Measurements from ENCODE around the gene NSG1. TPM values are rescaled to one million over a fixed set of nuclear protein-coding genes. Genes with fewer than 3 reads are reported as not detected.
"Not testable (repeated sequence)": the region's sequence is repeated elsewhere in the genome, so short reads cannot be mapped to it uniquely, and the experiment has no call there.

The NSG1 gene
- total and polyA plus RNA-seq, 2 of the 4 experiments (the other 2 are of a cell fraction): 0.72 to 1.6 TPM

DNA sequence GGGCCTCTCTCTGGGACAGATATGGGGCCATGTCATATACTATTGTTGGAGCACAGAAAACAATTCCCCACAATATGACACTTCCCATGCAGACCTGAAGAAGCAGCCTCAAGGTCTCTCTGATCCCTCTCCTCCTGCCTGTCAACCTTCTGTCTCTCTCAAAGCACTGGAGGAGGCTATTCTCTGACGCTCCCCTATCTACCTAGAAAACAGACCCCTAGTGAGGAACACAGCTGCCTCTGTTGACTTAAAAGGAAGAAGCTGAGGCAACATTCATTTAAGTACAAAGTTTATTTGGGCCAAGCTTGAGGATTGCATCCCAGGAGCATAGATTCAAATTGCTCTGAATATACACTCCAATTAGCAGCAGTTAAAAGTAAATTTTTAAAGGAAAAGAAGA is 39.3 kb upstream of the NSG1 start:
- Histone ChIP-seq H3K4me1 (ENCODE audit: control insufficient read depth, insufficient read depth, low read length) (no peaks in the 10 kb centered on the region), H2AFZ (replicated peaks; ENCODE audit: low read length, poor library complexity) (no peak overlapping the region), H3K9ac (ENCODE audit: low read depth, low read length) (no peak overlapping the region), H3K18ac (ENCODE audit: low read depth, low read length) (no peak overlapping the region), H3K14ac (replicated peaks; ENCODE audit: low read depth, low read length) (no peak overlapping the region), H3K56ac (ENCODE audit: extremely low read depth, insufficient read depth, low read length) (no peak overlapping the region), H2AK9ac (replicated peaks; ENCODE audit: low read depth, low read length, poor library complexity) (no peak overlapping the region), H4K91ac (ENCODE audit: insufficient read depth, low read depth, low read length) (no peak overlapping the region), H3K4ac (ENCODE audit: low read depth, low read length) (no peak overlapping the region), H2BK120ac (ENCODE audit: low read depth, low read length) (no peak overlapping the region), H2BK5ac (ENCODE audit: low read depth, low read length, poor library complexity, severe bottlenecking) (no peak overlapping the region), H2BK20ac (ENCODE audit: low read depth, low read length) (no peak overlapping the region), H3K36me3 (ENCODE audit: control insufficient read depth, insufficient read depth, low read length) (no peaks in the 10 kb centered on the region), H4K5ac (ENCODE audit: low read depth, low read length) (no peak overlapping the region), H3K79me1 (ENCODE audit: low read depth in 1 of 2, low read length in 2 of 2) (no peaks in the 10 kb centered on the region), H4K8ac (ENCODE audit: low read depth in 2 of 2, low read length in 2 of 2) (no peak overlapping the region), H3K27me3 (ENCODE audit: control insufficient read depth, insufficient read depth, low read length) (peaks cover 19% of the 10 kb centered on the region), H2AK5ac (ENCODE audit: low read depth, low read length) (no peak overlapping the region), H3K9me3 (ENCODE audit: control insufficient read depth, insufficient read depth, low read length) (no peaks in the 10 kb centered on the region), H4K20me1 (ENCODE audit: insufficient read depth, low read length) (no peaks in the 10 kb centered on the region), H3K4me2 (ENCODE audit: low read depth, low read length) (no peak overlapping the region), H3K4me3 (ENCODE audit: insufficient read depth, low read depth, low read length) (no peak overlapping the region), H3K23ac (ENCODE audit: low read depth, low read length) (no peak overlapping the region), H2BK15ac (ENCODE audit: low read depth, low read length) (no peak overlapping the region), H3K27ac (ENCODE audit: insufficient read depth, low read length) (no peak overlapping the region), H3K9me1 (ENCODE audit: insufficient read depth, low read length) (no peaks in the 10 kb centered on the region)
- intact Hi-C loops (cut with micrococcal nuclease): no loop called here
- DNase-seq (no peak), ATAC-seq (ENCODE audit: low read depth) (no peak)
- WGBS, 2 experiments (ENCODE audit: extremely low coverage in 2 of 2, insufficient read length in 1 of 2): no CpG with 5 or more reads among the region's 1 CpG
- TF ChIP-seq POLR2A (IDR thresholded peaks at IDR 0.05; ENCODE audit: low read depth, low read length) (no peak), CEBPB (IDR thresholded peaks at IDR 0.05; ENCODE audit: low read depth, low read length) (no peak), RAD21 (IDR thresholded peaks at IDR 0.05; ENCODE audit: low read length) (no peak), BHLHE40 (IDR thresholded peaks at IDR 0.05; ENCODE audit: low read depth, low read length) (no peak)
- dilution Hi-C loops (cut with HindIII; ENCODE audit: low sequenced_read_pairs, unreplicated experiment): no loop called here
- POLR2A ChIA-PET (ENCODE audit: unreplicated experiment): interaction anchor here (0.6 kb wide), 1 partner anchor 38 kb away, joined by 3 read pairs; no protein-coding TSS in a partner anchor
- in situ Hi-C loops (cut with MboI; ENCODE audit: low sequenced_read_pairs): no loop called here
- CTCF ChIA-PET: interaction anchor here (0.7 to 2.5 kb wide), 2 partner anchors 48 to 88 kb away, joined by 5 read pairs; no protein-coding TSS in a partner anchor
- no TSS peak for BruUV-seq (replicated peaks)

DNA sequence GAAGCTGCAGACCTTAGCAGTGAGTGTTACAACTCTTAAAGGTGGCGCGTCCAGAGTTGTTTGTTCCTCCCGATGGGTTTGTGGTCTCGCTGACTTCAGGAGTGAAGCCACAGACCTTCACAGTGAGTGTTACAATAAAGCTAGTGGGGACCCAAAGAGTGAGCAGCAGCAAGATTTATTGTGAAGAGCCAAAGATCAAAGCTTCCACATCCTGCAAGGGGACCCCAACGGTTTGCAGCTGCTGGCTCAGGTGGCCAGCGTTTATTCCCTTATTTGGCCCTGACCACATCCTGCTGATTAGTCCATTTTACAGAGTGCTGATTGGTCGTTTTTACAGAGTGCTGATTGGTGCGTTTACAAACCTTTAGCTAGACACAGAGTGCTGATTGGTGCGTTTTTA is 38.3 kb upstream of the NSG1 start:
- H3K9ac ChIP-seq (ENCODE audit: low read depth, low read length); H2BK15ac ChIP-seq (ENCODE audit: low read depth, low read length); H3K79me1 ChIP-seq (ENCODE audit: low read depth in 1 of 2, low read length in 2 of 2); ATAC-seq (ENCODE audit: low read depth); CTCF ChIA-PET; H4K20me1 ChIP-seq (ENCODE audit: insufficient read depth, low read length); H3K4me3 ChIP-seq (ENCODE audit: insufficient read depth, low read depth, low read length); H3K14ac ChIP-seq (replicated peaks; ENCODE audit: low read depth, low read length); H3K4me2 ChIP-seq (ENCODE audit: low read depth, low read length); H4K91ac ChIP-seq (ENCODE audit: insufficient read depth, low read depth, low read length); H4K5ac ChIP-seq (ENCODE audit: low read depth, low read length); BruUV-seq (replicated peaks); H3K4ac ChIP-seq (ENCODE audit: low read depth, low read length); dilution Hi-C loops (cut with HindIII; ENCODE audit: low sequenced_read_pairs, unreplicated experiment); H2BK20ac ChIP-seq (ENCODE audit: low read depth, low read length); DNase-seq; intact Hi-C loops (cut with micrococcal nuclease); H2BK120ac ChIP-seq (ENCODE audit: low read depth, low read length); H3K9me3 ChIP-seq (ENCODE audit: control insufficient read depth, insufficient read depth, low read length); POLR2A ChIA-PET (ENCODE audit: unreplicated experiment); in situ Hi-C loops (cut with MboI; ENCODE audit: low sequenced_read_pairs); H4K8ac ChIP-seq (ENCODE audit: low read depth in 2 of 2, low read length in 2 of 2); H3K36me3 ChIP-seq (ENCODE audit: control insufficient read depth, insufficient read depth, low read length); H3K23ac ChIP-seq (ENCODE audit: low read depth, low read length); H2BK5ac ChIP-seq (ENCODE audit: low read depth, low read length, poor library complexity, severe bottlenecking); H2AK5ac ChIP-seq (ENCODE audit: low read depth, low read length); H3K18ac ChIP-seq (ENCODE audit: low read depth, low read length); H3K4me1 ChIP-seq (ENCODE audit: control insufficient read depth, insufficient read depth, low read length); H2AFZ ChIP-seq (replicated peaks; ENCODE audit: low read length, poor library complexity); H3K27ac ChIP-seq (ENCODE audit: insufficient read depth, low read length); H3K9me1 ChIP-seq (ENCODE audit: insufficient read depth, low read length); H3K56ac ChIP-seq (ENCODE audit: extremely low read depth, insufficient read depth, low read length); H2AK9ac ChIP-seq (replicated peaks; ENCODE audit: low read depth, low read length, poor library complexity): not testable (repeated sequence)
- H3K27me3 ChIP-seq (ENCODE audit: control insufficient read depth, insufficient read depth, low read length): peaks cover 16% of the 10 kb centered on the region
- 100% methylated on average over 1 of the region's 9 CpGs; no CpG with 5 or more reads in 1 of the 2 experiments for WGBS, 2 experiments (ENCODE audit: extremely low coverage in 2 of 2, insufficient read length in 1 of 2)
